HK-2 (cell line): ENCODE results near the gene PIP4K2C.
A peak's percentile ranks its signal among the peaks of the same experiment; 100 is the strongest.
"Not testable (repeated sequence)": the region's sequence is repeated elsewhere in the genome, so short reads cannot be mapped to it uniquely, and the experiment has no call there.

Experiments
- DNase-seq: peaks from one replicate; pipeline ENCODE4 v3.0.0-alpha.2; 2018; ENCODE audit not compliant: unreplicated experiment

PIP4K2C gene

DNA sequence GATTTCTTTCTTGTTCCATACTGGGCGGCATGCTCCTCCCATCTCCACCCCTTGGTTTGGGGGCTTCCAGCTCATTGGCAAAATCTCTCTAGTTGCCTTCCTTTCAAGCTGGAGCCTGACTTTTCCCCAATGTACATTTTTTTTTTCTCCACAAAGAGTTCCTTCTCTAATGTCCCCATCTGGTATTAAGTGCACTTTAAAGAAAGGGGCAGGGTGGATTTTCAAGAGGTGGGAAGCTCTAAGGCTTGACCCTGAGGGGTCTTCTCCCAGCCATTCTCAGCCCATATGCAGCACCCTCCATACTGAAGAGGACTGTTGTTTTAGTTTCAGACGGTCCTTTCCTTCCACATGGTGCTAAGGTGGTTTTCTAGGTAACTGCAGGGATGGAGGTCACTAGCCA is 5.8 kb upstream of the PIP4K2C start:
- no peak for DNase-seq

DNA sequence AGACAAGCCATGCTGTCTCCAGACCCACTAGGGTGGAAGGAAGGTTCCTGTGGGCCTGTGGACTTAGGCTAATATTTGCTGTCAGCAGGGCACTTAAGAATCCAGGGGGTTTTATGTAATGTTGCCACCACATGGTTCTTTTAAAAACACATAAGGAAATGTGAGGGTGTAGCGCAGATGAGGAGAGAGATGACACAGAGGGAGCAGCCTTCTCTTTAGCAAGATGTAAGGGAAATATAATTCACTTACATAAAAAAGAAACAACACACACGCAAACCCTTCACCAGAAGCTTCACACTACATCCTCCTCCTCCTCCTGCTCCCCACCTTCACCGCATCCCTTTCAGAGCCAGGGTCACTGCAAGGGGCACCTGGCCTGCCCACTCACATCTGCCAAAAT is 4.9 kb upstream of the PIP4K2C start:
- DNase-seq: no peak

DNA sequence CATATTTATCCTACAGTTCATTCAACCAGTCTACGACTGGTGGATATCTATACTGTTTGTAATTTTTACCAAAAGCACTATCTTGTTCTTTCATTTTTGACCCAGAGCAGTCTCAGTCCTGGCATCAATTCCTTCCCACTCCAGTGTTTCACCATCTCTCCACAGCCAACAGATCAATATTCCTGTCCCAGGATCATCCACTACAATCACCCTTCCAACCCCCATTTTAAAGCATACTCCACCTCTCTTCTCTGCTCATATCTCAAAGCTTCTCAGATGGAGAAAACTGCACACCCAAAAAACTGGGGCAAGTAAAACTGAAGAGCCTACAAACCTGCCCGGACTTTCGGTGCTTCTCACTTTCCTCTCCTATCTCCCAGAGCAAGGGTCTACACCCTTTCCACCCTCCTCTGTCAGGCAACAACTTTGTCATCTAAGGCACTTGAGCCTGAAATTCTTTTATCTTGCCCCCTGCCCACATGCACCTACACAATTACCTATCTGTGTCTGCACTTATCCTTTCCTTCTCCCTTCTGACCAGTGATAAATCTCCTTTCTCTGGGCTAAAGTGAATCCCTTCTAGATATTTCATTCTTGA is 4.1 kb upstream of the PIP4K2C start:
- DNase-seq: no peak

DNA sequence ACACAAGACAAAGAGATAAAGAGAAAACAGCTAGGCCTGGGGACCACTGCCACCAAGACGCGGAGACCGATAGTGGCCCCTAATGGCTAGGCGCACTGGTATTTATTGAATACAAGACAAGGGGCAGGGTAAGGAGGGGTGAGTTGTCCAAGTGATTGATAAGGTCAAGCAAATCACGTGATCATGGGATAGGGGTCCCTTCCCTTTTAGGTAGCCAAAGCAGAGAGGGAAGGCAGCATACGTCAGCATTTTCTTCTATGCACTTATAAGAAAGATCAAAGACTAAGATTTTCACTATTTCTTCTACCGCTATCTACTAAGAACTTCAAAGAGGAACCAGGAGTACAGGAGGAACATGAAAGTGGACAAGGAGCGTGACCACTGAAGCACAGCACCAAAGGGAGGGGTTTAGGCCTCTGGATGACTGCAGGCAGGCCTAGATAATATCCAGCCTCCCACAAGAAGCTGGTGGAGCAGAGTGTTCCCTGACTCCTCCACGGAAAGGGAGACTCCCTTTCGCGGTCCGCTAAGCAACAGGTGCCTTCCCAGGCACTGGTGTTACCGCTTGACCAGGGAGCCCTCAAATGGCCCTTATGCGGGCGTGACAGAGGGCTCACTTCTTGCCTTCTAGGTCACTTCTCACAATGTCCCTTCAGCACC is 1.9 kb upstream of the PIP4K2C start:
- not testable (repeated sequence) for DNase-seq

DNA sequence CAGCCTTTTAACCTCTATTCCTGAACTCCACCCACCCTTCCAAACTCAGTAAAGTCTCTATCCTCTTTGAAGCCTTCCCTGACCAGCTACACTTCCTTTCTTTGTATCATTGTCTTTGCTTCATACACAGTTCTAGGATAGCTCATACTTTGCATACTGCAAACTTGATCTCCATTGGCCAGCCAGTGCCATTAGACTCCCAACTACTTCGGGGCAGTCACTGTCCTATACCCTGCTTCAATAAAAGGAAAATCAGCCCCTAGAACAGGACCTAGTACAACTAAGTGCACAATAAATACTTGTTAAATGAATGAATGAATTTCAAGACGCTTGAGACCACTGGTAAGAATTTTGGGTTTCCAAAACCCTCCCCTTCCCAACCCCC is 521 bp upstream of the PIP4K2C start:
- no peak for DNase-seq

DNA sequence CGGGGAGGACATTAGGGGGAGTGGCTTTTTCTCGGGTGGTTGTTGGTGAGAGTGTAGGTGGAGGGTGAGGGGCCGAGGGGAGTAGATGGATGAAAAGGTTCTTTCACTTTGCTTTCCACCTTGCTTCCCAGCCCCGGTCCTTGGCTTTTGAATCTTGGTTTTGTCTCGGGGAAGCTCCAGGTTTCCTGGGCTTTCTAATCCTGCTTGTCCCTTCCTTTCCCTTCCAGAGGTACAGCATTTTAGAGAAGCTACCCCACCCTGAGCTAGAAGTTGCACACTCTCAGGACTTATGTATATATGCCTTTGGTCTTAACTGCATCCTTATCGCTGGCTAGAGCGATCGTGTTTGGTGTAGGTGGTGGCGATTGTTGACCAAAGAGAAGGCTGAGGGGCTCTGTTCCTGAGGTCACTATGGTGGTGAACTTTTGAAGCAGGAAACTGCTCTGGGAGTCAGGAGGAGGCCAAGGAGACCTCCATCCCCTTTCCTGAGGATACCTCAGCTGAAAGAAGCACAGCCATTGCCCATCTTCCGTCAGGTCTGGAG is 862 bp downstream of the PIP4K2C start:
- no peak for DNase-seq

DNA sequence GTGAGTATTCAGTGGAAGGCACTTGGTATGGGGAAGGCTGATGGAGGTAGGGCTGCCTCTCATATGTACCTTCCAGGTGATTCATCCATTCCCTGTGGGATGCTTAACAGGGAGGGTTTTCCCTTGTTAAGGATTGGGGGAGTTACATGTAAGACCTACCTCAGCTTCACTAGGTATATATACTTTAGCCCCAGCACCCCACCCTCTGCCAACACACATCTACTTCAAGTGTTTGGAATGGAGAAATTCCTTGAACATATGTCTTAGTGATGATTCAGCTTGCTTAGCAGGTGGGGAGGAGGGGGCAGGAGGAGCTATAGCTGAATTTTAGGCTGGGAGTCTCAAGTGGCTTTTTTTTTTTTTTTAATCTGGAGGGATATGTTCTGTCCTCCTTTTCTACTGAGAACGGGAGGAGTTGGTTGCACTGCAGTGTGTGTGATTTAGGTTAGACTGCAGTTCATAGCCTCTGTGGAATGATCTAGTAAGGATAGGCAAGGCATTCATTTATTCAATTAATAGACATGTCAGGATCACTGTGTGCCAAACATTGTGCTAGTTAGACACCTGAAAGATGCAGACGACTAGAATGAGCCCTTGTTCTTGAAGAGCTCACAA is 1.7 kb downstream of the PIP4K2C start:
- no peak for DNase-seq

DNA sequence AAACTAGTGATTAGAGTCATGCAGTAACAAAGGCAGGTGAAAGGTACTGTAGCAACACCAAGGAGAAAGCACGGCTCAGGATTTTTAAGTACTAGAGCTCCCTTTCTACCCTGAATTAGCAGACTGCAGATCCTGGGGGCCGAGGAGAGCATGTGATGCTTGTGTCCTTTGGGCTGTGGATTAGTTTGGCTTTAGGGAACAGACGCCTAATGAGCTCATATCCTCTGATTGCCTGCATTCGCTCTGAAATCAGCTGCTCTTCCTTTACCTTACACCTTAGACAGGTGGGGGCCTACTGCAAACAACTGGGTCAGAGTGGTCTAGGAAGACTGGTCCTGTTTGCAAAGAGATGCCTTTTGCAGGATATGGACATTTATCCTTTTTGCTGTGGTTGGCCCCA is 2.2 kb downstream of the PIP4K2C start:
- DNase-seq: no peak

DNA sequence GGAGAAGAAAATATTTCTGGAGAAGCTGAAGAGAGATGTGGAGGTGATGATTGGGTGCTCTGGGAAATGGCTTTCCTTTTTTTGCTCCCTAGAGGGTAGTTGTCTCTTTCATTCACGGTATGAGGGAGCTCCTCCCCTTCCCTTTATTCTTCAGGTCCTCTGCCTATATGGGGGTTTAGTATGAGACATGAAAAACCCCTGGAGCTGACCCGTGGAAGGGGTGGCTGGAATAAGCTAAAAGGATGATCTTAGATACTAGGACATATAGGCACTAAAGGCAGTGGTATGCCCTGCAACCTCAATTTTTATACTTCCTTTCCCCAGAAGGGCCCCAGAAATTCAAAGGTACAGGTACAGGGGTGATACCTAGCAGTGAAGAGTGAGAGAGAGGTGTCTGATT is 9.4 kb downstream of the PIP4K2C start:
- no peak for DNase-seq

DNA sequence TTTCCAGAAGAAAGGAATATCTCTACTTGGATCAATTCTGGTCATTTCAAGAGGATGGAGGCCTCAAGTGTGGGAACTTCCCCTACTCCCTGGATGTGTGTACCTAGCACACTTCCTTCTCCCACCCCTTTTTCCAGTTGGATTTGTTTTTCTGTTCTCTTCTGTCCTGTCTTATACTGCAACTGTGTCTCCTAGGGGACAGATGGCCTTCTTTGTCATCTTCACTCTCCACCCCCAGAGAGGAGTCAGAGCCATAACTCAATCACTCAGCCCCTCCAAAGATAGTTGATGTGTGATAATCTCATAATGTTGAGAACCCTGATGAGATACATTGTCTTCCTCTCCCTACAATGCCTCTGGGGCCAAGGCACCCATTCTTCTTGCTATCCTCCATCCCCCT is 11.6 kb downstream of the PIP4K2C start:
- no peak for DNase-seq

DNA sequence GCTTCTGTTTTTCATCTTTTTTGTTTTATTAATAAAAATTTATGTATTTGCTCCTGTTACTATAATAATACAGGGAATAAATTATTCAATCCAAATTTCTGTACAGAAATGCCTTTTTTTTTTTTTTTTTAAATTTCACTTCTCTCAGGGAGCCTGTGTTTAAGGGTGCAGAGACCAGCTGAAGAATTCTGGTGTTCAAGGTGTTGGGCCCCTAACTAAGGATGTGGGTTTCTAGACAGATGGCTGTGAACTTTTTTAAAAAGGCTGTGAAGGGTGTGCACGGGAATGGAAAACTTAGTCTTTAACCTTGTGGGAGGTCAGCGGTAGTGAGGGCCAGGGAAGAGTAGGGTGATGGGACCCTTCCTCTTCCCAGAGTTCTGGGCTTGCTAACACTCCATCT is 12.3 kb downstream of the PIP4K2C start:
- DNase-seq: no peak

DNA sequence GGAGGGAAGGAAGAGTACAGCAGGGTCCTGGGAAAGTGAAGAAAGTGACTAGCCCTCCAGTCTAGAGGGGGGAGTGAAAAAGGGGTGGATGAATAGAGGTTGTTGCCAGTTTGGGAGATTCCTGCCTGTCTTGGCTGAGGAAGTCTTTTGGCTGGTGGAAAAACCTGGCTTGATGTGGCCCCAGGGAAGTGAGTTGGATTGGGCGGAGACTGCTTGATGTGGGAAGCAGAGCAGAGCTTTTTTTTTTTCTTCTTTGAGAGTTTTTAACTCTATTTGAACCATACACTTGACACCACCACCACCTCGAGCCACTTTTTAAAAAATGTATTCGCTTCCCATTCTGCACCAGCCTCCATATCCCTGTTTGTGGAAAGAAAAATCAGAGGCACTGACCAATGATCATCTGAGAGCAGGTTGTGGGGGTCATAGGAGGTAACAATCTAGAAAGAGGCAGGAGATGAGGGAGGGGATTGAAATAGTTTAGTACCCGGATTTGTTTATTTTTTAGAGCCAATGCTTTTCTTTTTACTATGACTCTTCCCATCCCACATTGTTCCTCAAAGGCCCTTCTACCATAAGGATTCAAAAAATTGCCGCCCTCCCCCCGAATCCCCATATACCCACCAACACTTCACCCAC is 12.9 kb downstream of the PIP4K2C start:
- DNase-seq: no peak

DNA sequence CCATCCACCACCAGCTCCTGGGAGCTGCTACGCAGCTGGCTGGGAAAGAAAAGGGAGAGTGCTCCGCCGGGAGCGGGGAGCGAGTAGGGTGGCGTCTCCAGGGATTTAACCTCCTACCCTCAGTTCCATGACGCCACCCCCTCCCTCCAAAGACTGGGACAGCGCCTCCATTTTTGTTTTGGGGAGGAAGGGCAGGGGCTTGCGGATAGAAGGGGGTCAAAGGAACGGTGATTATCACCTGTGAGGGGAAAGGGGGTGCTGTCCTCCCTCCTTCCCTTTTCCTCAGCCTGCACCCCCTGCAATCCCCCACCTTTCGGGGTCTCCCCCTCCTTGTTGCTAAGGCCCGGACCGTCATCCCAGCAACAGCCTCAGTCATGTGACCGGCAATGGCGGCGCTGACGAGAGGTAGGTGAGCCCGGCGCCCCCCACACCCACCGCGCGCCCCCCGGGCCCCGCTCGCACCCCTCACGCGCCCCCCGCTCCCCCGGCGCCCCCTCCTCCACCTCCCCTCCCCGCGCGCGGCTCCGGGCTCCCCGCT is 13.5 kb downstream of the PIP4K2C start, which contains the start of gene DTX3:
TSS of gene DTX3 (plus strand) at position 371 of the 538 bp plus-strand sequence. CDS start 1,694 bp downstream, outside the sequence.
- DNase-seq: peak; percentile 43

DNA sequence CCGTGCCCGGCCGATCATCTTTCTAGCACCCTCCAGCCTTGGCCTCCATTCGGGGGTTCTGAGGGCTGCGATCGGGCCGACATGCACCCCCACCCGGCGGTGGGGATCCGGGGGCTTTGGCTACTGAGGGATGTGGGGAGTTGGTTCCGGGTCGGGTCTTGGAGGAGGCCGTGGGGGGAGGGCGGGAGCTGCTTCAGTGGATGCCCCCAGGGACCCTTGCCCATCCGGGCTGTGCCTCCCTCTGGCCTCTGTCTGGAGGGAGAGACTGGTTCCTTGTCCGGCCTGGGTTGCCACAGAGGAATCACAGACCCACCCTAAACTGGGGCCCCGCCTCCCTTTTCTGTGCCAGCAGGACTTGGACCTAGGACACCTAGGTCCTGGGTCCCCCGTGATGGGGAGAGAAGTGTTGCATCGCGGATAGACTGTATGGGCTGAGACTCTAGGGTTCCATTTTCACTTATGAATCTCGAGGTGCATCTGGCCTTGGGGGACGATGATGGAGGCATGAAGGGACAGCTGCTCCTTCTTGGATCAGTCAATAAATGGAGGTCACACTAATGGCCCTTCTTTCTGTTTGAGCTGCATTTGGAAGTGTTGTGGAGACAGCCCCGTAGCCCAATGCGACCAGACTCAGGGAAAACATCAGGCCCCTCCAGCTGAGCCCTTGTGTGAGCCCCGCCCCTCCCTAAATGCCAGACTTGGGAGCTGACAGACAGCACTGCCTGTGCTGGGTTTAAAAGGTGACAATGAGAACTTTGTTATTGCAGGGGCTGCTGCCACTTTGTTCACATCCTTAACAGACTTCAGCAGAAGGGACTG is 14.2 kb downstream of the PIP4K2C start:
- no peak for DNase-seq

DNA sequence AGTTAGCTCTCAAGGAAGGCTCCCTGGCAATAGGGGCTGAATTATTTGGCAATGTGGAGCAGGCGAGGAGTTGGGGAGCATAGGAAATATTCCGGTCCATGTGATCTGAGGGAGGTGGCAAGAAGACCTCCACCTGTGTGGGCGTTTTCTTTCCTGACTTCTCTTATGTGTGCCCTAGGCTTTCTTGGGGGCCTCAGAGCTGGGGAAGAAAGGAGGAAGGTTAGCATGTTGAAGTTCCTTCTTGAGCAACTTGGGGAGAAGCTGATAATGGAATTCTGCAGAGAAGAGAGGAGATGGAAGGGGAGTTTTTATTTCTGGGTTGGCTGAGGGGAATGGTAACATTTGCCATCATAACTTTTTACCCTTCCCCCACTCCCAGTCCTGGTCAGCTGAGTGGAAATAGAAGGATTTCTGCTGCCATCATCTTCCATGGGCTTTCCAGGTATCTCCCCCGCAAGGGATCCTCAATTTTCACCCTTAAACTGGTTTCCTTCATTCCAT is 14.9 kb downstream of the PIP4K2C start:
- no peak for DNase-seq

DNA sequence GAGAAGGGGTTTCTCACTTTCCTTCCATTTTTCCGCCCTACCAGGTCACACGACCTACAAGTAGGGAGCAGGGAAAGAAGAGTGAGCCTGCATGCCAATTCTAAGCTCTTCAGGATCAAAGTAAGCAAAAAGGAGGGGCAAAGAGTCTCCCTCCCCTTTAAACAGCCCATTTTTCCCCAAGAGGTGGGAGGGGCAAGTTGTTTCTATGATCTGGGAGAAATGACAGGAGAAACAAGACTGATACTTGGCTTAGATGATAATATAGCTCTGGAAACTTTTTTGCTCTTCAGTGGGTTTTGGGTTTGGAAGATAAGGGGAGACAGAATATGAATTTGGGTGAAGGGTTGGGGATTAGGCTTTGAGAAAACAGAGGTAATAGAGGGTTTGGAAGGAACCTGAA is 15.4 kb downstream of the PIP4K2C start:
- DNase-seq: no peak

DNA sequence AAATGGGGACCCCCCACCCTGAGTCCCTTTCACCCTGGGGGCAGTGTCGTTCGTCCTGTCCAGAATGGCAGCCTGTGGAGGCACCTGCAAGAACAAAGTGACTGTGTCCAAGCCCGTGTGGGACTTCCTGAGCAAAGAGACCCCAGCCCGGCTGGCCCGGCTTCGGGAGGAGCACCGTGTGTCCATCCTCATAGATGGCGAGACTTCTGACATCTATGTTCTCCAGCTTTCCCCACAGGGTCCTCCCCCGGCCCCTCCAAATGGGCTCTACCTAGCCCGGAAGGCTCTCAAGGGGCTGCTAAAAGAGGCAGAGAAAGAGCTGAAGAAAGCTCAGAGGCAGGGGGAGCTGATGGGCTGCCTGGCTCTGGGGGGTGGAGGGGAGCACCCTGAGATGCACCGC is 15.8 kb downstream of the PIP4K2C start:
- no peak for DNase-seq

DNA sequence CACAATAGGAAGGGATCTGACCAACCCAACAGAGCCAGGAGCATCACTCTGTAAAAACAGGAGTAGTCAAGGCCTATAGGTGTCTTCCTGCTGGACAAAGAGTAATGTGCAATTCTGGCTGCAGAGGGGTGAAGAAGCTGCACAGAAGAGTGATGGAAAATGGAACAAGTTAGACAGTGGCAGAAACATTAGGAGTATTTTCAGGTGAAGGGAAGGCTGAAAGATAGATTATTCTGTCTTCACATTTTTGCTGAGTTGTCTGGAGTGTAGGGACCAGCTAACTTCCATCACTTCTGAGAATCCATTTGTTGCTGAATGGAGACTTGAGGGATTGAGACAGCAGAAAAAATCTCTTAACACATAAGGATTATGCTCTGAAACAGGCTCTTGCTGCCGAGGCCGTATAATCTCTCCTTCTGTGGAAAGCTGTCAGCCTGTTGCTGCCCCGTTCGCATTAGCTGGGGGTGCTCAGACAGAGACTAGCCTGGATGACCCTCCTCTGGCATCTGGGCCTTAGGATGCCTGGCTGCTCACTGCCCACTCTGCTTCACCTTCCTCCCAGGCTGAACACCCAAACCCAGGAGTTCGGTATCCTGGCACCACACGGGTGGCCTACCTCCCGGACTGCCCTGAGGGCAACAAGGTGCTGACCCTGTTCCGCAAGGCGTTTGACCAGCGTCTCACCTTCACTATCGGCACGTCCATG is 17.1 kb downstream of the PIP4K2C start:
- no peak for DNase-seq

DNA sequence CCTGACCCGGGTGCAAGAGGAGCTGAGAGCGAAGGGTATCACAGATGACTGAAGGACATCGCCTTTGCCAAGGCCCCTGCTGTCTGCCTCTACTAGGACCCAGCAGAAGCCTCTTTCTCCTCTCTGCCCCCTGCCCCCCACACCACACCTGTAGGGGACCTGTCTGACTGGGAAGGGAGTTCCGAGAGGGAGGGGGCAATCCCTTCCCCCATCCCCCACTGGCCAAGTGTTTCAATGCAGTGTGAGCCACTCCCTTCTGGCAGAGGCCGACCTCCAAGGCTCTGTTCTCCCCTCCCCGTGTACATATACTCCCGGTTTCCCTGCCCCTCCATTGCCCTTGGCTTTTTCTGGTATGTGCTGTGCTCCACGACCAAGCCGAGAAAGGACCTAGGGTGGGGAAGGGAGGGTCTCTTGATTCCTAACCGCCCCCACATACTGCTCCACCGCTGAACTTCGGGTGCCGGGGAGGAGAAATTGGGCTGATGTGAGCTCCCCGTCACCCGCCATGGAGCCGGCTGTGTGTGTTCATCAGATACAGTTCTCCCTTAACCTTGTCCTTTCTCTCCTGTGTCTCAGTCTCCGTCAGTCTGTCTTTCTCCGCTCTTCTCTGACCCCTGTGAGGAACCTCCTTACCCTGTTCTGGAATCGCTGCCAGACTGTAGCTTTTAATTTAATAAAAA is 18.2 kb downstream of the PIP4K2C start:
- no peak for DNase-seq
